GM18858 (cell line): ENCODE results near the gene MRPL14.
"Not testable (repeated sequence)": the region's sequence is repeated elsewhere in the genome, so short reads cannot be mapped to it uniquely, and the experiment has no call there.

ENCODE experiments used
- ATAC-seq: cut with Tn5 transposase; IDR thresholded peaks from one replicate; pipeline ENCODE4 v1.9.1; 2021; ENCODE audit not compliant: unreplicated experiment

MRPL14 gene

DNA sequence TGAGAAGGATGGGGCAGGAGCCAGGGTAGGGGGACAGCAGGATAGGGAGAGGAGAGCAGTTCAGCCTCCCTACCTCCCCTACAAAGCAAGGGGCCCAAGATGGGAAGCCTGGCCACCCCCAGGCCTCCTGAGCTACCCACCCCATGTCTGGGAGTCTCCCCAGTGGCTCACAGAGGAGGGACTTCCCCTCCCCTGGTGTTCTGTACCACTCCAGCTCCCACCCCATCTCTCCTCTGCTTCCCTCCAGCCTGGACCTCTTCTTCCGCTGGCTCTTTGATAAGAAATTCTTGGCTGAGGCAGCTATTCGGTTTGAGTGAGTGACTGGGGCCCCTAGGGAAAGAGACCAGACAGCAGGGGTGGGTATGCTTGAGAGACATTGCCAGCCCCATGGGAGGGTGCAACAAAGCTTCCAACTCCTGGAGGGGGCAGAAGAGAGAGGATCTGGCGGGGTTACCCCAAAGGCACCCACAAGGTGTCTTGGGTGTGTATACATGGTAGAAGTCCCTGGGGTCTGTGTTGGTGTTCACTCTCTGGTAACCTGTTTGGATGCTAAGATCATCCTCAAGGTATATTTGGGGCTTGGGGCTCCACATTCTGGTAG is 23.2 kb upstream of the MRPL14 start:
- no peak for ATAC-seq

DNA sequence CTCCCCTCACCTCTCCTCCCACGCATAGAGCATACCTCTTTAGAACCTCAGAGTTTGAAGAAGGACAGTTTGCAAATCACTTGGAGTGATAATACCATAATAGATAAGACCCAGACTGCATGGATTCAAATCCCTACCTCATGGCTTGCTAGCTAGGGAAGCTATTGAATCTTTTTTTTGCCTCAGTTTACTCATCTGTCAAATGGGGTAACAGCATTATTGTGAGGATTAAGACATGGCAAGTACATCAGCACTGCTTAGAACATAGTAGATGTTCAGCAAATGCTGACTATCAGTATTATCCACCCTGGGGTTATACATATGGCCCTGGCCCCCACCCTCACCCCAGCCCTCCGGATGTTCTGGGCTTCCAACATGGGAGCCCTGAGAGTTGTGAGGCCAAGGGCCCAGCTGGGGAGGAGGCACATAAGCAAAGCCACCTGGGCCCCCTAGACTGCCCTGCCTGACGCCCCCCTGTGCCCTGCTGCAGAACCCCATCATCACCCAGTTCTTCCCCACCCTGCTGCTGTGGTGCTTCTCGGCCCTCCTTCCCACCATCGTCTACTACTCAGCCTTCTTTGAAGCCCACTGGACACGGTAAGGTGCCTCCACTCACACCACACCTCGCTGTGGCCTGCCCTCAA is 22.2 kb upstream of the MRPL14 start:
- ATAC-seq: no peak

DNA sequence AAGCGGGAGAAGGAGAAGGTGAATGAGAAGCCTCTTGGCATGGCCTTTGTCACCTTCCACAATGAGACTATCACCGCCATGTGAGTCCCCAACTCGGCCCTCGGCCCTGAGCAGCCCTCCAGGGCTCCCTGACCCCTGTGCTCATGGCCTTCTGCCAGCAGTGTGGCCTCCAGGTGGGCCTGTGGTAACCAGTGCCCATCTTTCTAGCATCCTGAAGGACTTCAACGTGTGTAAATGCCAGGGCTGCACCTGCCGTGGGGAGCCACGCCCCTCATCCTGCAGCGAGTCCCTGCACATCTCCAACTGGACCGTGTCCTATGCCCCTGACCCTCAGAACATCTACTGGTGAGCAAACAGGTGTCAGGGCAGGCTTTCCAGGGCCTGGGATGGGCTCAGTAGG is 21.1 kb upstream of the MRPL14 start:
- ATAC-seq: no peak

- no peak for ATAC-seq
These were observed 20.0 kb upstream of the MRPL14 start for GRCh38 chr6:44147256-44147655.

GRCh38 chr6:44146685-44147084 is 19.4 kb upstream of the MRPL14 start:
- ATAC-seq: no peak

- no peak for ATAC-seq
These were observed 18.6 kb upstream of the MRPL14 start for GRCh38 chr6:44145839-44146238.

DNA sequence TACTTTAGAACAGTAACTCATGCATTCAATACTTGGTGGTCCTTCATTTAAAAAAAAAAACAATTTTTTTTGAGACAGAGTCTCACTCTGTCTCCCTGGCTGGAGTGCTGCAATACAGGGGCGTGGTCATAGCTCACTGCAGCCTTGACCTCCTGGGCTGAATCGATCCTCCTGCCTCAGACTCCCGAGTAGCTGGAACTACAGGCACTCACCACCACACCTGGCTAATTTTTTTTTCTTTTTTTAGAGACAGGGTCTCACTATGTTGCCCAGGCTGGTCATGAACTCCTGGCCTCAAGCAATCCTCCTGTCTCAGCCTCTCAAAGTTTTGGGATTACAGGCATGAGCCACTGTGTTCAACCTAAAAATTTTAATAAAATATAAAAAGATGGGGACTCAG is 17.3 kb upstream of the MRPL14 start:
- not testable (repeated sequence) for ATAC-seq

DNA sequence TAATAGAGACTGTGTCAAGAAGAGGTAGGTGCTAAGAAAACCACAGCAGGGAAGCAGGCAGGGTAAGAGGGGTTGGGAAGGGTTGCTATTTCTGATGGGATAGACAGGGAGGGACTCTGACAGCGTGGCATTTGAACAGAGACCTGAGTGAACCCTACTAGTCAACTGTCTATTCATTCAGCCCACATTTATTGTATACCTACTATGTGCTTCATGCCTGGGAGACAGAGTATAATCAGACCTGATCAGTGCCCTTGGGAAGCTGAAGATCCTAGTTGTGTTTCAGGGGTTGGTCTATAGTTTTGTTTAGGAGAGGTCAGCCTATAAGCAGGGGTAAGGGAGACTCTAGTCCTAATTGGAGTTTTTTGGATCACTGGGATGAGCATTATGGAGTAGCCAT is 16.5 kb upstream of the MRPL14 start:
- no peak for ATAC-seq

DNA sequence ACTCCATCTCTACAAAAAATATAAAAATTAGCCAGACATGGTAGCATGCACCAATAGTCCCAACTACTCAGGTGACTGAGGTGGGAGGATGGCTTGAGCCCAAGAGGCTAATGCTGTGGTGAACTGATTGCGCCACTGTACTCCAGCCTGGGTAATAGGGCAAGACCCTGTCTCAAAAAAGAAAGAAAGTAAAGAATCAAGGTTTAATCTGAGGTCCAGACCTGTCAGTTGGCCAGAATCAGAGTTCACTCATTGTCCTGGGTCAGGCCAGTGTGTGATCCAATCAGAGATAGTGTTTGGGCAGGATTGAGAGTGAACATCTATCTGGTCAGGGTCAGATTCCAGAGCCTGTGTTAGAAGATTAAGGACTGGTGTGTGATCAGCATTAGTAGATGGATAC is 15.6 kb upstream of the MRPL14 start:
- ATAC-seq: no peak

- no peak for ATAC-seq
These were observed 12.1 kb upstream of the MRPL14 start for GRCh38 chr6:44139351-44139743.

GRCh38 chr6:44138717-44139350 is 11.6 kb upstream of the MRPL14 start:
- ATAC-seq: no peak

DNA sequence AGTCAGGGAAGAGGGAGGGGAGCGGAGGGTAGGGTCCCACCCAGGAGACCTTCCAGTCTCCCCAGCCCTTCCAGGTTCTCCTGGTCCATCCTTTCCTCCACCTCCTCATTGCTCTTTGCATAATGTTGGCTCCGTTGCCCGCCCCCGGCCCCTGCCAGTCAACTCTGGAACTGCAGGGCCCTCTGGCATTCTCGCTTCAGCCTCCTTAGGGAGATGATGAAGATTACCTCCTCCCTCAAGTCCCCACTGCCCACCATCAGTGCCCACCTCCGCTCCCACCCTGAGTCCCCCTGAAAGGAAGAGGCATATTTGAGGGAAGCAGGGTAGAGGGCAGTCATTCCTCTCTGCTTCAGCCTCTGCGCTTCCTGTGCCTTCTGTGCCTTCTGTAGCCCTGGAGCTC is 8.6 kb upstream of the MRPL14 start:
- ATAC-seq: no peak

- ATAC-seq: no peak
These were observed 8.0 kb upstream of the MRPL14 start for GRCh38 chr6:44135173-44135758.

GRCh38 chr6:44133981-44134711 is 6.9 kb upstream of the MRPL14 start:
- no peak for ATAC-seq

DNA sequence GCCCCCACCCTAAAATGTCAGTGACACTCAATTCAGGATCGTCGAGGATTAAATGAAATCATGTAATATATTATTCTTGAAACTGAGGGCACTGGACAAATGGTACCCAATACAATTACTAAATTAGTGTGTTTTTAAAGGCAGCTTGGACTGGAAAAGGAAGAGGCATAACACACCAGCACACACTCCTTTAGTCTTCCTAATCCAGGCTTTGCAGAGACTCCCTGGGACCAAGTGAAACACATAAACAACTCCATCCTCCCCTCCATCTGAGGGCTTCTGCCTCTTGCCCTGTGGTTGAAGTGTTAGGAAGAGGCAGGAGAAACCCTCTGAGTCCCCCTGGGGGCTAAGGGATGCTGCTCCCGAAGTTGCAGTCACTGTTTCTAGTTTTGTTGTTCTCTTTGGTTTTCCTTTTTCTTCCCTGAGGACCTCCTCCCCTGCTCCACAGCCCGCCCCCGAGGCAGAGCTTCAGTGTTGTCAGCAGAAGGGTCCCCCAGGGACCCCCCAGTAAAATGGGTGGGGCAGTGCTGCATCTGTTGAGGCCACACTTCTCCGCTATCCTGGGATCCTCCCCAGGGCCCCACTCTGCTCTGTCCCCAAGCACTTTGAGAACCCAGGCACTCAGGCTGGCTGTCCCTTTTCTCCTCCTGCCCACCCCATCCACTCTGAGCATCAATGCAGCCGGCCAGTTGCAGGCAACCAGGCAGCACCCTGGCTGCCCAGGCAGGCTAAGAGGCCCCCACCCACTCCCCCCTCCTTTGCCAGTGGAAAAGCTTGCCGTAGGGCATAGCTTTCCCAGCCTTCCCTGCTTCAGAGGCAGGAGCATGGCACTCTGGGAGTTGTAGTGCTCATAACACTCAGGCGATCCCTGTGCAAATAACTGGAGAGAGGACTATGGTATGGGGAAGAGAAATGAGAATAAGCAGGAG is 6.0 kb upstream of the MRPL14 start:
- ATAC-seq: no peak

DNA sequence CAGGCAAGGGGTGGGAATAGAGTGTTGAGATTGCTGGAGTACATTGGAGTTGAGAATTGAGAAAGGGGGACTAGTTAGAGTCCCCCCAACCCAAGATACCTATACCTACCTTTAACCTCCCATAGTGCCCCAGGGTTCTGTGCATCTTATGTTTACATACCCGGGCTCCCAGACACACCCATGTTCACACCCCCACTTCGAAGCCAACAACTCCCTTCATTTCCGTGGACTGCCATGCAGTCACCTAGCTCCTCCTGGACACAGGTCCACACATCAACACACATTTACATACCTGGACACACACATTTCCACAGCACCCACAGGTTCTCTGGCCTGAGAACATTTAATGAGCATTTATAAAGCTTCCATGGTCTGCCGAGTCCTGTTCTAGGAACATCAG is 5.2 kb upstream of the MRPL14 start:
- no peak for ATAC-seq

DNA sequence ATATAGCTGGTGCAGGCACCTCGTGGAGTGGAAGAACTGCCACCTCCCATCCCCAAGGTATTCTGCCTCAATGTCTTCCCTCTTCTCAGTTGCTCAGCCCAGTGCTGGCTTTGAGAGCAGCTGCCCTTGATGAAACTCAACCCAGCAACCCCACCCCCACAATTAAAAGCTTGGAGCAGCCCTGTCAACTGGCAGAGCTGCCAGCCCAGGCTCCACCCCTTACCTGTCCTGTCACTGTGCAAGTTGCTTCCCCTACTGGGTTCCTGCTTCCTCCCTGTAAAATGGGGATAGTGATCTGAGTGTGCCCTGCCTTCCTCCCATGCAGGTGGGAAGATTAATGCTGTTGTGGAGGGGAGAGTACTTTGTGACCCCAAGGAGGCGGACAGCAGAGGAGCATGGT is 4.6 kb upstream of the MRPL14 start:
- no peak for ATAC-seq

DNA sequence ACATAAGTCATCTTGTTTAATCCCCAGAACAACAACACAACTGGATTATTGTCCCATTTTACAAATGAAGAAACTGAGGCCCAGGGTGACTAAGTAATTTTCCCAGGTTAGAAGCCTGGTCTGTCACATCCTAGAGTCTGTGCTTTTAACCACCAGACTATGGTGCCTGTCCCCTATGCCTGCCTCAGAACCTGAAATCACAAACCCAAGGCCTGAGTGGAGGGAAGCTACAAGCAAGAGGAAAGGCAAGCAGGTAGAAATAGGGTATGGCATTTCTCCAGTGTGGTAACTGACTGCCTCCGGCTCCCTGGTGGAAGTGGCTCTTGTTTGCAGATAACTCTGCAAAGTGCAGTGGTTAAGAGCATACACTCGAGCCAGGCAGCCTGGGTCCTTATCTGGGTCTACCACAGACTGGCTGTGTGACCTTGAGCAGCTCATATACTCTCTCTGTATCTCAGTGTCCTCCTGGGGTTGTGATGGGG is 2.6 kb upstream of the MRPL14 start:
- no peak for ATAC-seq

DNA sequence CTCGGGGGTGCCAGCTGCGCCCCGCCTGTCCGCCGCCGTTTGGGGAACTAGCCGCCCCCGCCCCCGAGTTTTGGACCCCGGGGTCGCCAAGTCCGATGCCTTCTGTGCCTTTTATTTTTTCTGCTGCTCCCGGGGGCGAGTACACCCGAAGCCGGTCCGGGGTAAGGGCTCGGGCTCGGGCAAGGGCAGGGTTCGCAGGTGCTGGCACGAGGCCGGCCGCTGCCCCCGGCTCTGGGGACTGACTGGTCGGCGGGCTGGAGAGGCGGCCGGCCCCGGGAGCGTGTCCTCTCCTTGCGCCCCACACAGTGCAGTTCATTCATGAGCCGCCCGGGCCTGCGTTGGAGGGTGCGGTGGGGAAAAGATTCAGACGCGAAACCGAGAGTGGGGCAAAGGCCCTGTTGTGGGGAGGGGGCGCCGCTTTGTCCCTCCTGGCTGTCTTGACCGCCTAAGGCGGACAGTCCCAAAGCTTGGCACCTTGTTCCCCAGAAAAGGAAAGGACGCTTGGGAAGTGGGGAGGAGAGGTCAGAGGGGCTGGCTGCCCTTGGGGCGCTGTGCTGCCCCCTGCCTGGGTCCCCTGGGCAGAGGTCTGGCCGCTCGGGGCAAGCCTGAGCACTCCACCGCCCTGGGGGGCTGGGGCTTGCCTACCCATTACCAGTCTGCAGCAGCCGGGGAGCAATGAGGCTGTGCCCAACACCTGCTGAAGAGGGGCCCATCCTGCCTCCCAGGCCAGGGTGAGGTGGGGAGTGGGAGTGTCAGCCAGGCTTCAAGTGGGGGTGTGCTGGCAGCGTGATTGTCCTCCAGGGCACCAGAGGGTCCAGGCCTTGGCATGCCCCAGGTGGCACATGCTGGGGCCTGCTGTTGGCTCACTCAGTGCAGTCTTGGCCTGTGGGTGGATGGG is 1.0 kb upstream of the MRPL14 start:
- no peak for ATAC-seq
